GM18870 (cell line): ENCODE measurements around the gene RBM44.
A peak's percentile ranks its signal among the peaks of the same experiment; 100 is the strongest.
"Not testable (repeated sequence)": the region's sequence is repeated elsewhere in the genome, so short reads cannot be mapped to it uniquely, and the experiment has no call there.

Source experiments
- ATAC-seq: cut with Tn5 transposase; IDR thresholded peaks from one replicate; pipeline ENCODE4 v1.9.1; 2021; ENCODE audit warnings: moderate library complexity; ENCODE audit not compliant: unreplicated experiment

The RBM44 gene

GRCh38 chr2:237798236-237799059, at the start of gene RBM44:
TSS of gene RBM44 (plus strand) at chr2:237798779. CDS start at chr2:237813610, 14,831 bp downstream.
- ATAC-seq, result no peak

- ATAC-seq, result no peak
These were observed 49.6 kb upstream of the RBM44 start for GRCh38 chr2:237749002-237749401.

GRCh38 chr2:237749961-237750360, 48.6 kb upstream of the RBM44 start:
- no peak for ATAC-seq

GRCh38 chr2:237750441-237750840, 48.1 kb upstream of the RBM44 start:
- ATAC-seq, result not testable (repeated sequence)

- ATAC-seq, result peak; percentile 86
These were observed 45.8 kb upstream of the RBM44 start for GRCh38 chr2:237752761-237753165.

GRCh38 chr2:237754182-237754581, 44.4 kb upstream of the RBM44 start:
- no peak for ATAC-seq

- ATAC-seq, result no peak
These were observed 43.8 kb upstream of the RBM44 start for GRCh38 chr2:237754626-237755248.

GRCh38 chr2:237757616-237758015, 41.0 kb upstream of the RBM44 start:
- ATAC-seq, result no peak

GRCh38 chr2:237758185-237758584, 40.4 kb upstream of the RBM44 start:
- no peak for ATAC-seq

- ATAC-seq, result no peak
These were observed 39.4 kb upstream of the RBM44 start for GRCh38 chr2:237759176-237759575.

GRCh38 chr2:237760506-237761502, 37.8 kb upstream of the RBM44 start:
- ATAC-seq, result no peak

- not testable (repeated sequence) for ATAC-seq
These were observed 36.0 kb upstream of the RBM44 start for GRCh38 chr2:237762291-237763182.

- ATAC-seq, result no peak
These were observed 34.8 kb upstream of the RBM44 start for GRCh38 chr2:237763812-237764211.

GRCh38 chr2:237765122-237765521, 33.5 kb upstream of the RBM44 start:
- not testable (repeated sequence) for ATAC-seq

GRCh38 chr2:237765875-237766274, 32.7 kb upstream of the RBM44 start:
- ATAC-seq, result no peak

- no peak for ATAC-seq
These were observed 32.2 kb upstream of the RBM44 start for GRCh38 chr2:237766340-237766739.

GRCh38 chr2:237772513-237772912, 26.1 kb upstream of the RBM44 start:
- no peak for ATAC-seq

GRCh38 chr2:237773826-237774225, 24.8 kb upstream of the RBM44 start:
- no peak for ATAC-seq

- no peak for ATAC-seq
These were observed 23.6 kb upstream of the RBM44 start for GRCh38 chr2:237774811-237775553.
